K562 (cell line): ENCODE data around the gene GPC2. TPM values are rescaled to one million over a fixed set of nuclear protein-coding genes. Genes with fewer than 3 reads are reported as not detected.

ENCODE experiments used
- GABPB1 ChIP-seq: sonication (generic); formaldehyde crosslinking; IDR thresholded peaks from 2 replicates; pipeline ENCODE4 v1.8.0; 2022; ENCODE audit warnings: mild to moderate bottlenecking, missing genetic modification reagents
- MTF1 ChIP-seq: fragments of 250-450 bp; sonication (Bioruptor Pico); IDR thresholded peaks from 2 replicates; pipeline ENCODE4 v1.9.0; 2021; ENCODE audit warnings: moderate library complexity, mild to moderate bottlenecking, inconsistent platforms, borderline replicate concordance
- OTX1 ChIP-seq: fragments of 450-650 bp; formaldehyde crosslinking; IDR thresholded peaks from 2 replicates; pipeline ENCODE4 v1.4.0; 2022; ENCODE audit warnings: mild to moderate bottlenecking
- TBL1XR1 ChIP-seq, 2 experiments: IDR thresholded peaks; 2 replicates each; pipeline ENCODE4 v1.6.1; 2012; ENCODE audit warnings: improper control_type of control experiment in 2 of 2, low read length in 2 of 2, mild to moderate bottlenecking in 1 of 2
- ZKSCAN8 ChIP-seq: fragments of 200-800 bp; sonication (Bioruptor generic); IDR thresholded peaks from 2 replicates; pipeline ENCODE4 v1.6.1; 2016; ENCODE audit warnings: missing genetic modification characterization, missing compliant biosample characterization
- ZNF12 ChIP-seq: sonication (generic); formaldehyde crosslinking; IDR thresholded peaks from 2 replicates; pipeline ENCODE4 v1.4.0; 2020; ENCODE audit warnings: mild to moderate bottlenecking, missing genetic modification reagents
- ZNF561 ChIP-seq: fragments of 450-650 bp; formaldehyde crosslinking; conservative IDR thresholded peaks from 2 replicates; pipeline ENCODE4 v1.4.0; 2020; ENCODE audit warnings: mild to moderate bottlenecking, moderate library complexity
- ZNF77 ChIP-seq: fragments of 250-450 bp; sonication (Bioruptor Pico); IDR thresholded peaks from 2 replicates; pipeline ENCODE4 v1.5.0; 2020
- ZNF785 ChIP-seq: fragments of 250-450 bp; sonication (Bioruptor Pico); IDR thresholded peaks from 2 replicates; pipeline ENCODE4 v1.4.0; 2020; ENCODE audit warnings: mild to moderate bottlenecking
- polyA plus RNA-seq, 8 experiments: library from polyadenylated mRNA; depleted of rRNA in 4 of 8; stranded (reverse) in 5 of 8; unstranded in 3 of 8; fragments of >200 nt; fragmentation: Nextera tagmentation in 2 of 8; fragmentation: Illumina TruSeq in 1 of 8; extraction: Ambion mirVana in 2 of 8; extraction: Trizol in 1 of 8; gene quantifications; 2 replicates each; pipeline versions ENCODE4 v1.2.1 to v1.2.3, GENCODE V29; 2011 to 2014; ENCODE audit warnings: inconsistent platforms in 1 of 8, missing spikeins in 1 of 8
- total RNA-seq, 7 experiments: library from RNA; depleted of rRNA in 6 of 7; stranded (reverse); fragments of >200 nt in 6 of 7; fragmentation: Illumina TruSeq in 2 of 7; extraction: Trizol in 2 of 7; gene quantifications; 2 replicates each; pipeline versions ENCODE4 v1.2.1 to v1.2.3, GENCODE V29; 2011 to 2021; ENCODE audit warnings: low replicate concordance in 1 of 7
- TF ChIP-seq, protein P1 (sequence below): sonication (generic); formaldehyde crosslinking; IDR thresholded peaks from 2 replicates; pipeline ENCODE4 v1.8.0; 2022; ENCODE audit warnings: missing genetic modification reagents, mild to moderate bottlenecking, moderate library complexity, borderline replicate concordance
- TF ChIP-seq, protein P2 (sequence below), 2 experiments: fragments of 450-650 bp in 1 of 2; IDR thresholded peaks; 2 replicates each; pipeline ENCODE4 v1.6.1; 2011 to 2017; ENCODE audit warnings: low read depth in 2 of 2, antibody characterized with exemption in 1 of 2, borderline replicate concordance in 1 of 2, low read length in 1 of 2, mild to moderate bottlenecking in 1 of 2, mixed read lengths in 1 of 2; ENCODE audit not compliant: control insufficient read depth in 1 of 2
- TF ChIP-seq, protein P3 (sequence below): IDR thresholded peaks from 2 replicates; pipeline ENCODE4 v1.6.1; 2012; ENCODE audit warnings: low read depth, low read length, improper control_type of control experiment, borderline replicate concordance
- TF ChIP-seq, protein P4 (sequence below): fragments of 250-450 bp; sonication (Bioruptor Pico); IDR thresholded peaks from 2 replicates; pipeline ENCODE4 v1.4.0; 2020; ENCODE audit warnings: mild to moderate bottlenecking, moderate library complexity
- TF ChIP-seq, protein P5 (sequence below): IDR thresholded peaks from 2 replicates; pipeline ENCODE4 v1.6.1; 2014; ENCODE audit warnings: antibody characterized with exemption

GPC2 gene
- total and polyA plus RNA-seq, 9 of the 15 experiments (the other 6 are each of a cell fraction or from before 2014, with no cell fraction given): 0.06 to 7.7 (median 1.4) TPM; not detected in 1

DNA sequence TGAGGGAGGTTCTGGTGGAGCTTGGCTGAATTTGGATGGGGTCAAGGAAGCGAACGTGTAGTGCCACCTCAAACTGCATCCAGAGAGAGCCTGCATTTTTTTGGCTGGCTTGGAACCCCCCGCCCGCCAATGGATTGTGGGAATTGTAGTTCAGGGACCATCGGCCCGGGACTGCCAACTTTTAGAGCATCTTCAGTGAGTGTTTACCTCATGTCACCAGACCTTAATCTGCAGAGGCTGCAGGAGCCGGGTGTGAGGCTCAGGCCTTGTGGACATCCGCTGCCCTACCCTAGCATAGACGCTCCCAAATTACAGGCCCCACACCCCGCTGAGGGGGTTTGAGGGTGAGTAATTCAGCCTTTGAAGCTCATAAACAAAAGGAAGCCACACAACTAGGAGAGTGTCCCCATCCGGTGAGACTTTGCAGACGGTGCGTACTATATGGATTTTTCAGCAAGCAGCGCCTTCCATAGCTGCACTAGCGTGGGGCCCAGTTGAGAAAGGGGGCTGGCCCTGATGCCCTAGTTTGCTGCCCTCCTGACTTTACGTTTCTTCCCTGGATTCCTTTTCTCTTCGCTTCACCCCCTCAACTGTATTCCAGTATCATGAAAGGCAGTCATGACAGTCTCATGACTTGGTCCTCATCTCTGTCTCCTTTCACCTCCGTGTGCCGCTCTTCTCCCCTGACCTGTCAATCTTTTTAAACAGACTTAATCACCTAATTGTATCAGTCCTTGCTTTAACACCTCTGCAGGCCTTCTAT lies 57.0 kb downstream of the GPC2 start (continued):
- TF ChIP-seq, protein P1, sequence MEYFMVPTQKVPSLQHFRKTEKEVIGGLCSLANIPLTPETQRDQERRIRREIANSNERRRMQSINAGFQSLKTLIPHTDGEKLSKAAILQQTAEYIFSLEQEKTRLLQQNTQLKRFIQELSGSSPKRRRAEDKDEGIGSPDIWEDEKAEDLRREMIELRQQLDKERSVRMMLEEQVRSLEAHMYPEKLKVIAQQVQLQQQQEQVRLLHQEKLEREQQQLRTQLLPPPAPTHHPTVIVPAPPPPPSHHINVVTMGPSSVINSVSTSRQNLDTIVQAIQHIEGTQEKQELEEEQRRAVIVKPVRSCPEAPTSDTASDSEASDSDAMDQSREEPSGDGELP (CRISPR knock-in tag): no peak
- TF ChIP-seq OTX1 (CRISPR knock-in tag): no peak
- no peak for TF ChIP-seq ZNF12
- no peak for TF ChIP-seq MTF1 (CRISPR knock-in tag)
- no peak for TF ChIP-seq GABPB1 (CRISPR knock-in tag)
- TF ChIP-seq, protein P2, sequence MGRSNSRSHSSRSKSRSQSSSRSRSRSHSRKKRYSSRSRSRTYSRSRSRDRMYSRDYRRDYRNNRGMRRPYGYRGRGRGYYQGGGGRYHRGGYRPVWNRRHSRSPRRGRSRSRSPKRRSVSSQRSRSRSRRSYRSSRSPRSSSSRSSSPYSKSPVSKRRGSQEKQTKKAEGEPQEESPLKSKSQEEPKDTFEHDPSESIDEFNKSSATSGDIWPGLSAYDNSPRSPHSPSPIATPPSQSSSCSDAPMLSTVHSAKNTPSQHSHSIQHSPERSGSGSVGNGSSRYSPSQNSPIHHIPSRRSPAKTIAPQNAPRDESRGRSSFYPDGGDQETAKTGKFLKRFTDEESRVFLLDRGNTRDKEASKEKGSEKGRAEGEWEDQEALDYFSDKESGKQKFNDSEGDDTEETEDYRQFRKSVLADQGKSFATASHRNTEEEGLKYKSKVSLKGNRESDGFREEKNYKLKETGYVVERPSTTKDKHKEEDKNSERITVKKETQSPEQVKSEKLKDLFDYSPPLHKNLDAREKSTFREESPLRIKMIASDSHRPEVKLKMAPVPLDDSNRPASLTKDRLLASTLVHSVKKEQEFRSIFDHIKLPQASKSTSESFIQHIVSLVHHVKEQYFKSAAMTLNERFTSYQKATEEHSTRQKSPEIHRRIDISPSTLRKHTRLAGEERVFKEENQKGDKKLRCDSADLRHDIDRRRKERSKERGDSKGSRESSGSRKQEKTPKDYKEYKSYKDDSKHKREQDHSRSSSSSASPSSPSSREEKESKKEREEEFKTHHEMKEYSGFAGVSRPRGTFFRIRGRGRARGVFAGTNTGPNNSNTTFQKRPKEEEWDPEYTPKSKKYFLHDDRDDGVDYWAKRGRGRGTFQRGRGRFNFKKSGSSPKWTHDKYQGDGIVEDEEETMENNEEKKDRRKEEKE (IDR thresholded peaks at IDR 0.05; ENCODE audit: borderline replicate concordance in 1 of 2, control insufficient read depth in 1 of 2, low read depth in 2 of 2, low read length in 1 of 2): no peak
- TF ChIP-seq, protein P3, sequence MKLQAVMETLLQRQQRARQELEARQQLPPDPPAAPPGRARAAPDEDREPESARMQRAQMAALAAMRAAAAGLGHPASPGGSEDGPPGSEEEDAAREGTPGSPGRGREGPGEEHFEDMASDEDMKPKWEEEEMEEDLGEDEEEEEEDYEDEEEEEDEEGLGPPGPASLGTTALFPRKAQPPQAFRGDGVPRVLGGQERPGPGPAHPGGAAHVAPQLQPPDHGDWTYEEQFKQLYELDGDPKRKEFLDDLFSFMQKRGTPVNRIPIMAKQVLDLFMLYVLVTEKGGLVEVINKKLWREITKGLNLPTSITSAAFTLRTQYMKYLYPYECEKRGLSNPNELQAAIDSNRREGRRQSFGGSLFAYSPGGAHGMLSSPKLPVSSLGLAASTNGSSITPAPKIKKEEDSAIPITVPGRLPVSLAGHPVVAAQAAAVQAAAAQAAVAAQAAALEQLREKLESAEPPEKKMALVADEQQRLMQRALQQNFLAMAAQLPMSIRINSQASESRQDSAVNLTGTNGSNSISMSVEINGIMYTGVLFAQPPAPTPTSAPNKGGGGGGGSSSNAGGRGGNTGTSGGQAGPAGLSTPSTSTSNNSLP: no peak
- TF ChIP-seq, protein P4, sequence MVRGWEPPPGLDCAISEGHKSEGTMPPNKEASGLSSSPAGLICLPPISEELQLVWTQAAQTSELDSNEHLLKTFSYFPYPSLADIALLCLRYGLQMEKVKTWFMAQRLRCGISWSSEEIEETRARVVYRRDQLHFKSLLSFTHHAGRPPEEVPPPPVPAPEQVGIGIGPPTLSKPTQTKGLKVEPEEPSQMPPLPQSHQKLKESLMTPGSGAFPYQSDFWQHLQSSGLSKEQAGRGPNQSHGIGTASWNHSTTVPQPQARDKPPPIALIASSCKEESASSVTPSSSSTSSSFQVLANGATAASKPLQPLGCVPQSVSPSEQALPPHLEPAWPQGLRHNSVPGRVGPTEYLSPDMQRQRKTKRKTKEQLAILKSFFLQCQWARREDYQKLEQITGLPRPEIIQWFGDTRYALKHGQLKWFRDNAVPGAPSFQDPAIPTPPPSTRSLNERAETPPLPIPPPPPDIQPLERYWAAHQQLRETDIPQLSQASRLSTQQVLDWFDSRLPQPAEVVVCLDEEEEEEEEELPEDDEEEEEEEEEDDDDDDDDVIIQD (CRISPR knock-in tag): no peak
- 0 out of 2 replicates have a peak, but pooled peaks have one; percentile 6 for TF ChIP-seq ZKSCAN8
- no peak for TF ChIP-seq TBL1XR1 (IDR thresholded peaks at IDR 0.05; ENCODE audit: low read length in 2 of 2)
- TF ChIP-seq ZNF77 (CRISPR knock-in tag): no peak
- TF ChIP-seq ZNF561 (CRISPR knock-in tag): no peak
- no peak for TF ChIP-seq ZNF785 (CRISPR knock-in tag)
- TF ChIP-seq, protein P5, sequence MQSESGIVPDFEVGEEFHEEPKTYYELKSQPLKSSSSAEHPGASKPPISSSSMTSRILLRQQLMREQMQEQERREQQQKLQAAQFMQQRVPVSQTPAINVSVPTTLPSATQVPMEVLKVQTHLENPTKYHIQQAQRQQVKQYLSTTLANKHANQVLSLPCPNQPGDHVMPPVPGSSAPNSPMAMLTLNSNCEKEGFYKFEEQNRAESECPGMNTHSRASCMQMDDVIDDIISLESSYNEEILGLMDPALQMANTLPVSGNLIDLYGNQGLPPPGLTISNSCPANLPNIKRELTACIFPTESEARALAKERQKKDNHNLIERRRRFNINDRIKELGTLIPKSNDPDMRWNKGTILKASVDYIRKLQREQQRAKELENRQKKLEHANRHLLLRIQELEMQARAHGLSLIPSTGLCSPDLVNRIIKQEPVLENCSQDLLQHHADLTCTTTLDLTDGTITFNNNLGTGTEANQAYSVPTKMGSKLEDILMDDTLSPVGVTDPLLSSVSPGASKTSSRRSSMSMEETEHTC: no peak
